ENCODE data around the gene ACSS2. TPM values are rescaled to one million over a fixed set of nuclear protein-coding genes. Genes with fewer than 3 reads are reported as not detected.

Gene ACSS2
- 100 to 1,000 TPM in 1 of 6 experiments, 10 to 100 TPM in 5; 21.9 to 118 (median 45.7) TPM for total RNA-seq
- long read RNA-seq, transcript ACSS2-202 (18 exons, 3,065 nt): major isoform, 5 of 9 reads
- long read RNA-seq, partial matches to known transcripts: 2 of 9 reads
- long read RNA-seq, other reads (novel, unspliced or antisense): 2 of 9 reads

- 1% methylated on average over 61 of the region's 63 CpGs for WGBS (ENCODE audit: insufficient coverage, low coverage, low lambda C conversion rate, missing lambda C conversion rate)
- peak within 1 kb of the TSS; percentile 61 to 78 (median 69) for H3K4me3 ChIP-seq
- peak in 1 of 3 donors; percentile 100 for DNase-seq
- no peaks in the 10 kb centered on the region for H3K9me3 ChIP-seq
- peak; percentile 87 for TF ChIP-seq POLR2A (IDR thresholded peaks at IDR 0.05)
- TF ChIP-seq, protein P1, sequence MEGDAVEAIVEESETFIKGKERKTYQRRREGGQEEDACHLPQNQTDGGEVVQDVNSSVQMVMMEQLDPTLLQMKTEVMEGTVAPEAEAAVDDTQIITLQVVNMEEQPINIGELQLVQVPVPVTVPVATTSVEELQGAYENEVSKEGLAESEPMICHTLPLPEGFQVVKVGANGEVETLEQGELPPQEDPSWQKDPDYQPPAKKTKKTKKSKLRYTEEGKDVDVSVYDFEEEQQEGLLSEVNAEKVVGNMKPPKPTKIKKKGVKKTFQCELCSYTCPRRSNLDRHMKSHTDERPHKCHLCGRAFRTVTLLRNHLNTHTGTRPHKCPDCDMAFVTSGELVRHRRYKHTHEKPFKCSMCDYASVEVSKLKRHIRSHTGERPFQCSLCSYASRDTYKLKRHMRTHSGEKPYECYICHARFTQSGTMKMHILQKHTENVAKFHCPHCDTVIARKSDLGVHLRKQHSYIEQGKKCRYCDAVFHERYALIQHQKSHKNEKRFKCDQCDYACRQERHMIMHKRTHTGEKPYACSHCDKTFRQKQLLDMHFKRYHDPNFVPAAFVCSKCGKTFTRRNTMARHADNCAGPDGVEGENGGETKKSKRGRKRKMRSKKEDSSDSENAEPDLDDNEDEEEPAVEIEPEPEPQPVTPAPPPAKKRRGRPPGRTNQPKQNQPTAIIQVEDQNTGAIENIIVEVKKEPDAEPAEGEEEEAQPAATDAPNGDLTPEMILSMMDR (IDR thresholded peaks at IDR 0.05): no peak
- peak within 1 kb of the TSS; percentile 71 to 91 (median 86) for H3K27ac ChIP-seq
- no peaks in the 10 kb centered on the region for H3K36me3 ChIP-seq
- no peaks in the 10 kb centered on the region for H3K27me3 ChIP-seq
- H3K4me1 ChIP-seq: peaks cover 0 to 39% (median 12%) of the 10 kb centered on the region in 4 donors
- ATAC-seq: peak in 3 of 4 donors; percentile 79 to 88 (median 82)
- intact Hi-C loops (cut with DNase I): no loop called here
These were observed at the start of gene ACSS2 for GRCh38 chr20:34876406-34877282. Gene ACSS2 (plus strand): TSS chr20:34876612. CDS start chr20:34876646, 34 bp downstream.

DNA sequence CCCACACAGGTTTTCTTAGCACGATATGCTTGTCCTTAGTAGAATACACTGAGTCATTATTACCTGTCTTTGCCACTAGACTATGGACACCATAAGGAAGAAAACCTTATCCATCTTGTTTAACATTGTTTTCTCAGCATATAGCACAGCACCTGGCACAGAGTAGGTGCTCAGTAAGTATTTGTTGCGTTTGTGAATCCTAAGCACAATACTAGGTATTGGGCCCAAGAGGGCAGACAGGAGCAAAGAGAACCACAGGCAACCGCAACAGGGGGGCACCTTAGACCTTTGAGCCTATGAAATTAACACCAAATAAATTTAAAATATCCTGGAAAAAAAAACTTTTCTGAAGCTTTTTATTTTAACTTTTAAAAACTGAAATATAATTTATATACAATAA is 47.2 kb upstream of the ACSS2 start:
- DNase-seq: no peak
- no peak overlapping the region for H3K4me3 ChIP-seq
- H3K36me3 ChIP-seq: no peaks in the 10 kb centered on the region
- intact Hi-C loops (cut with DNase I): no loop called here
- peaks cover 0 to 5% (median under 1%) of the 10 kb centered on the region in 4 donors for H3K4me1 ChIP-seq
- TF ChIP-seq, protein P1 (IDR thresholded peaks at IDR 0.05): no peak
- no peak for TF ChIP-seq POLR2A (IDR thresholded peaks at IDR 0.05)
- ATAC-seq: no peak
- H3K27me3 ChIP-seq: no peaks in the 10 kb centered on the region
- H3K9me3 ChIP-seq: no peaks in the 10 kb centered on the region
- no peak overlapping the region for H3K27ac ChIP-seq
- WGBS (ENCODE audit: insufficient coverage, low coverage, low lambda C conversion rate, missing lambda C conversion rate): 68% methylated on average over 3 of the region's 3 CpGs

- TF ChIP-seq POLR2A (IDR thresholded peaks at IDR 0.05): no peak
- TF ChIP-seq, protein P1 (IDR thresholded peaks at IDR 0.05): no peak
- DNase-seq (no peak), ATAC-seq (no peak)
- Histone ChIP-seq H3K36me3 (no peaks in the 10 kb centered on the region), H3K4me3 (no peak overlapping the region), H3K9me3 (no peaks in the 10 kb centered on the region), H3K27me3 (no peaks in the 10 kb centered on the region), H3K4me1 (no peaks in the 10 kb centered on the region), H3K27ac (no peak overlapping the region)
- 38% methylated on average over 5 of the region's 5 CpGs for WGBS (ENCODE audit: insufficient coverage, low coverage, low lambda C conversion rate, missing lambda C conversion rate)
- intact Hi-C loops (cut with DNase I): no loop called here
These were observed 44.5 kb upstream of the ACSS2 start for GRCh38 chr20:34831936-34832335.

DNA sequence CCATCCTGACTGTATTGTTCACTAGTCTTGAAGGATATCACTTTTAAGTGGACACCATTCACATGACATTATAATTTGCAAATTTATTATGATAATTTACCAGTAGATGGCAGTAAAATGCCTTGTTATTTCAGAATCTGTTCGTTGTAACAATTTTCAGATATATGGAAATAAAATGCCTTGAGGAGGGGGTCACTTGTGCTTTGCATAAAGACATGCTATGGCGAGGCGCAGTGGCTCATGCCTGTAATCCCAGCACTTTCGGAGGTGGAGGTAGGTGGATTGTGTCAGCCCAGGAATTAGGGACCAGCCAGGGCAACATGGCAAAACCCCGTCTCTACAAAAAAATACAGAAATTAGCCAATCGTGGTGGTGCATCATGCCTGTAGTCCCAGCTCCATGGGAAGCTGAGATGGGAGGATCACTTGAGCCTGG is 41.9 kb upstream of the ACSS2 start:
- TF ChIP-seq, protein P1 (IDR thresholded peaks at IDR 0.05): peak; percentile 34 to 54 (median 45)
- no peak for TF ChIP-seq POLR2A (IDR thresholded peaks at IDR 0.05)
- intact Hi-C loops (cut with DNase I): no loop called here
- H3K9me3 ChIP-seq: no peaks in the 10 kb centered on the region
- H3K4me3 ChIP-seq: no peak overlapping the region
- no peak for DNase-seq
- no peaks in the 10 kb centered on the region for H3K4me1 ChIP-seq
- no peaks in the 10 kb centered on the region for H3K36me3 ChIP-seq
- peak; percentile 37 to 71 (median 57) for ATAC-seq
- WGBS (ENCODE audit: insufficient coverage, low coverage, low lambda C conversion rate, missing lambda C conversion rate): 17% methylated on average over 6 of the region's 6 CpGs
- H3K27ac ChIP-seq: no peak overlapping the region
- H3K27me3 ChIP-seq: no peaks in the 10 kb centered on the region
